ENCODE results near the gene NCEH1.
"Not testable (repeated sequence)": the region's sequence is repeated elsewhere in the genome, so short reads cannot be mapped to it uniquely, and the experiment has no call there.

NCEH1 gene

DNA sequence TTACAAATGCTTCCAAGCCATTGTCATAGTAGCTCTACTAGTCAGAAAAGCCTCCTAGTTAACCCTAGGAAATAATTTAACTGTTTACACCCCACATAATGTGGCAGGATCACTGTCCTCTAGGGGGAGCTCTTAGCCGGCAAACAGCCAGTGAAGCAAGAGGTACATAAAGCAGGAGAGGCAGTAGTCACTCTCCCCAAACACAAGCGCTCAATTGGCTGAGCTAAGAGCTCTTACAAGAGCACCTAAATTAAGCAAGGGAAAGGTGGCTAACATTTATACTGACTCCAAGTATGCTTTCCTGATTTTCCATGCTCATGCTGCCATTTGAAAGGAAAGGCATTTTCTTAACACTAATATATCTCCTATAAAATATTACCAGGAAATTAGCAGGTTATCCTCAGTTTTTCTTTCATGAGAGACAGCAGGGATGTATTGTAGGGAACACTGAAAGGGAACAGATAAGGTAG is 37.6 kb downstream of the NCEH1 start:
- DNase-seq, result peak; percentile 12

- no peak for DNase-seq
These were observed 41.8 kb downstream of the NCEH1 start for GRCh38 chr3:172669021-172669420.

DNA sequence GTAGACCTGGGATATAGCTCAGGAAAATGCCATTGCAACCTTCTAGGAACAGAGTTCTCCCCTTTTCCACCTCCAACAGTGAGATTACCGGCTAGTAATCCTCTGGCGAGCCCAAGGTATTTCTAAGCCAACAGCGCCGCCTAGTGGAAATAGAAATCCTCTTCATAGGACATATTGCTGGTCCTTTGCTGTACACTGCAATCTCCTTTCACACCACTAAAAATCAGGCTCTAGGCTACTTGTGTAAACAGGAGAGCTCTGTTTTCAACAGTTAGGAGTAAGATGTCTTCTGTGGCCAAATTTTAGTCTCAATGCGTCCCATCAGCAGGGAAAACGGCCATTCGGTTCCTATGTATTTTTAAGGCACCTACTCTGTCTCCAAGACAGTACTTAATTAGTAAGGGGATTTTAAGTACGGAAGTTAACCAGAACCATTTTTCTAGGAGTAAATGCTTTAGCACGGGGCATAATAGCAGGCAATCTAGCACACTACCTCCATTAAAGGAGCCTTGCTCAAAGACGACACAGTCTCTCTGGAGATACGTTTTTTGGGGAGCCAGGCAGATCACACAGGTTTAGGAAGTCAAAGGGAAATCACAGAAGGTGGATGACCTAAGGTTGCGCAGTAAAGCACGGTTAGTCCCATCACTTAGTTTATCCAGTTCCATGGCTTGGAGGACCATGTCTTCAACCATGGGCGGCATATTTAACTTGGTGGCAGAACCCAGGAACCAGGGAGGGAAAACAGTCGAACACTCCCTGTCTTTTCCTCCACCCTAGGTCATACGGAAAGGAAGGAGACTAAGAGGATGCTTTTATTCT is 43.8 kb downstream of the NCEH1 start:
- peak; percentile 49 for DNase-seq

DNA sequence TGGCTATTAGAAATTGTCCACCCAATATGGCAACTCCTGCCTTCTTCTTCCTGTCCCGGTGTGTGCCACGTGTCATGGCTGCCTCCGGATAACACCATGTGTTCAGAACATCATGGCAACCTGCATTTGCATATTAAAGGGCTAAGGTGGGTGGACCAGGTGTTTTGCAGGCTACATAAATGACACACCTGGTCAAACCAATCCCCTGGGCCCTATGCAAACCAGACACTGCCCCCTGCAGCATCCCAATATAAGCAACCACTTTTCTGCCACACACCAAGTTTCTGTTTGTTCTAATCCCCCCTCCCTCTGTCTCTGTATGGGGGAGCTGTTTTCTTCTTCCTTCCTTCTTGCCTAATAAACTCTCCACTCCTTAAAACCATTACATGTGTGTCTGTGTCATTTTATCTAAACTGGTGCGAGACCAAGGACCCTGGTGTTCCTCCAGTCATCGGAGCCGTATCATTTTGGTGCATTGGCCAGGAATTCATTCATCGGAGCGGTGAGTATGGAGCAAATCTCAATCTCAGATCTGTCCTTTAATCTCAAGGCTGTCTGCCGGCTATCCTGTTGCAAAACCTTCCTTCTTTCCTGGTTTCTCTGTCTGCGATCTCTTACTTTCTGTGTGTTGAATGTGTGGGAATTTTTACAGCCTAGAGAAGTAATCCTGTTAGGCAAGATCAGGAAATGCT is 44.5 kb downstream of the NCEH1 start:
- no peak for DNase-seq

GRCh38 chr3:172665510-172665909 is 45.4 kb downstream of the NCEH1 start:
- DNase-seq, result not testable (repeated sequence)

DNA sequence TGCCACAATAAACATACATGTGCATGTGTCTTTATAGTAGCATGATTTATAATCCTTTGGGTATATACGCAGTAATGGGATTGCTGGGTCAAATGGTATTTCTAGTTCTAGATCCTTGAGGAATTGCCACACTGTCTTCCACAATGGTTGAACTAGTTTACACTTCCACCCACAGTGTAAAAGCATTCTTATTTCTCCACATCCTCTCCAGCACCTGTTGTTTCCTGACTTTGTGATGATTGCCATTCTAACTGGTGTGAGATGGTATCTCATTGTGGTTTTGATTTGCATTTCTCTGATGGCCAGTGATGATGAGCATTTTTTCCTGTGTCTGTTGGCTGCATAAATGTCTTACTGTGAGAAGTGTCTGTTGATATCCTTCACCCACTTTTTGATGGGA is 50.4 kb downstream of the NCEH1 start:
- not testable (repeated sequence) for DNase-seq

DNA sequence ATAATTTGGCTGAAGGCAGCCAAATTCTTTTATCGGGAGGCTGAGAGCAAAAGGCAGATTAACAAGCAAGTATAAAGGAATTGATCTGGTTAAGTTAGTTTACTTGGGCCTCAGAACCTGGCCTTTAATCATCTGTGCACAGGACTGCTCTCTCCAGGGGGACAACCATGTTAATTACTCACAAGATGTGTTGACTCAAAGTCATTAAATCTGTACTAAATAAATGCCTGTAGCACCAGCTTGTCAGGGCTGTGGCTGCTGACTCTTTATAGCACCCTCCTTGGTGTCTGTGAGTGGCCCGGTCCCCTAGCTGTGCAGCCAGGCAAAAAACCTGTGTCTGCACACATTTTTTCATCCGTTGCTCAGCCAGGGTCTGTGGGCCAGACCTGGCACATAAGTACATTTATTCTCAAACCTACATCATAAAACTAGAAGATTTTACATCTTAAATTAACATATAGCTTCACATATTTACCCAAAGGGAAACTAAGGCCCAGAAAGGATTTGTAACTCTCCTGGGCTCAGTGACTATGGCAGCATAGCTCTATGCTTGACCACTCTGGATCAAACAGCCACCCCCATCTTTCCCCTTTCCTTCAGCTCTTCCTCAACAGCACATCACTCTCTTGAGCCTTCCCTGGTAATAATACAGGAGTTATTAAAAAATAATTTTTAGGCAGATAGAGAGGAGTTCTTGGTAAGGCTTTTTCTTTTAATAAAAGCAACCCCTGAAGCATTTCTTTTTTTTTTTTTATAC is 51.4 kb downstream of the NCEH1 start:
- DNase-seq, result no peak

GRCh38 chr3:172658344-172659245 is 52.3 kb downstream of the NCEH1 start:
- DNase-seq, result no peak

GRCh38 chr3:172656602-172657001 is 54.3 kb downstream of the NCEH1 start:
- DNase-seq, result no peak

DNA sequence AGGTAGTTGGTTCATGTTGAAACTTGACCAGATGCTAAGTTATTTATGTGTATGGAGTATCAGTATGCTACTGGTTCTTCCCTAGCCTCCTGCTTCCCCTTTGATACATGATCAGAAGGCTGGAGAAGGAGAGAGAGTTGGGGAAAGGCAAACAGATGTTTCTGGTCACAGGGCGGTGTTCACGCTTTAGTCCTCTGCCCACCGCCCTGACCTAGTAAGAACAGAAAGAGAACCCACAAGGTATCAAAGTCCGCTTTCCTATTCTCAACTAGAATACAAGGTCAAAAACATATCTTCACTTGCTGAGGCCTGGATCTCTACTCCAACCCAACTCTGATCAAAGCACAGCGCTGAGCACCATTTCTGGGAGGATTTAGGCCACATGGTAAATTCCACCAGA is 55.5 kb downstream of the NCEH1 start:
- no peak for DNase-seq

DNA sequence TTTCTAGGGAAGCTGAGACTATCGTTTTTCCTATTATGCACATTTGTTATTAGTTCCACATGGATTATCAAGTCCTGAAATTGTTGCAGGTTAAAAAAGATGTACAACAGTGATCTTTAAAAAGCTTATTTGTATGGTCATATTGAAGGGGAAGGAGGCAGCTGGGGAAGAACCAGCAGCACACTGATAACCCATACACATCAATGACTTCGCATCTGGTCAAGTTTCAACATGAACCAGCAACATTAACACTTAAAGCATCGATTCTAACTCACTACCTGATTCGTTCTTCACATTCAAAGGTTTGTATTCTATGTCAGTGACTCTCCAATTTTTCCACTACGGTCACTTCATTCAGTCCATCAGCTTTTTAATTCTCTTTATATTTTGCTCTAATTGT is 56.4 kb downstream of the NCEH1 start:
- DNase-seq, result no peak

DNA sequence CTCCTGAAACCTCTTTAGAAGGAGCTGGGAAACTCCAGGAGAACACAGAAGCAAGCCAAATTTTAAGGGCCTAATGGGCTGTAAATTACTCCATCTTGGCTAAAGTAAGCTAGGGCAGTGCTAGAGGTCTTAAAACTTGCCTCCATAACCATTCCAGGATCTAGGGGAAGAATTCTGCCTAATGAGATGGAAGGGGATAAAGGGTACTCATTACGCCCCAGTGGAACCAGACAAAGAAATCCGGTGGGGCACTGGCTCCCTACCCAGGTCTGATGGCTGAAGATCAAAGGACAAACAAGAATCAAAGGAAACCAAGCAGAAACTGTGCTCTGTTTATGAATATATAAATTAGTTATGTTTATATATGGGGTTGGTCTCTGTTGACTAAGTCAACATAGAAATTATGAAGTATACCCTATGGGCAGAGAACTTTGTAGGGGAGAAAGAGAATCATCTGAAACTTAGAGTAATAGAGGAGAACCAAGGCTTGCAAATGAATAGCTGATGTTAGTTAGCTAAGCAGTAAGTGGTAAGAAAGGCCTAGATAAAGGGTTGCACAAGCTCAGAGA is 57.8 kb downstream of the NCEH1 start:
- no peak for DNase-seq

- DNase-seq, result no peak
These were observed 58.8 kb downstream of the NCEH1 start for GRCh38 chr3:172651936-172652625.

DNA sequence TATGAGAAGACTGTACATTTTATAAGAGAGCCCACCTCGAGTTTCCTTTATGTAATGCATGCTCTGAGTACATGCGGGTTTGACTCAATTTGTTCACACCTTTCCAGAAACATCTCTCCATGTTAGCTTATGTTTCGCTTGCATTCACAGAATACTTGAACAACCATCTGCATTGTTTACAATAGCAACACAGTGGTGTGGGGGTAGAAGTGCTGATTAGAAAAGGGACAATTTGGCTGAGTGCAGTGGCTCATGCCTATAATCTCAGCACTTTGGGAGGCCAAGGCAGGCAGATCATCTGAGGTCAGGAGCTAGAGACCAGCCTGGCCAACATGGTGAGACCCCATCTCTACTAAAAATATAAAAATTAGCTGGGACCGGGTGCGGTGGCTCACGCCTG is 60.9 kb downstream of the NCEH1 start:
- no peak for DNase-seq

GRCh38 chr3:172648747-172649146 is 62.1 kb downstream of the NCEH1 start:
- no peak for DNase-seq

GRCh38 chr3:172647823-172648222 is 63.0 kb downstream of the NCEH1 start:
- no peak for DNase-seq

GRCh38 chr3:172647080-172647479 is 63.8 kb downstream of the NCEH1 start:
- no peak for DNase-seq

DNA sequence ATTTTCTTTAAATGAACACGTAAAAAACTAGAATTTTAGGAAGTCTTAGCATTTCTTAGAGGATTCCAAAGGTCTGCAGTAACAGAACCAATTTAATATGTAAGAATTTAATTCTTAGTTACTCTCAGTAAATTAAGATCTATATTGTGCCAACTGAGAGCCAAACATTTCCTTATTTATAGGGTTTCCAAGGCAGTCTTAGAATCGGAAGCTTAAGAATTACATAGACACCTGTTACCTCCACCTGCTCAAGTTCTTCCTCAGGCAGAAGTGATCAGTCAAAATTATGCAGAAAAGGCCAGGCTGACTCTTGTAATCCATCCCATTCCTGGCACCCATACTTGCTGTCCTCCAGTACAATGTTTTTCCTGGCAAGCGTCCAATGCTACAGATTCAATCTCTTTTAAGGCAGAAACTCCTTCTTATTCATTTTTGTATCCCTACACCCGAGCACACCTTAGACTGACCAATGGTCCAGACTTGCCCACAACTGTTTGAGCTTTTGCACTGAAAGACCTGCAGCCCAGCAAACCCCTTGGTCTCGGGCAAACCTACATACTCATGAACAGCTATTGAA is 64.3 kb downstream of the NCEH1 start:
- no peak for DNase-seq

DNA sequence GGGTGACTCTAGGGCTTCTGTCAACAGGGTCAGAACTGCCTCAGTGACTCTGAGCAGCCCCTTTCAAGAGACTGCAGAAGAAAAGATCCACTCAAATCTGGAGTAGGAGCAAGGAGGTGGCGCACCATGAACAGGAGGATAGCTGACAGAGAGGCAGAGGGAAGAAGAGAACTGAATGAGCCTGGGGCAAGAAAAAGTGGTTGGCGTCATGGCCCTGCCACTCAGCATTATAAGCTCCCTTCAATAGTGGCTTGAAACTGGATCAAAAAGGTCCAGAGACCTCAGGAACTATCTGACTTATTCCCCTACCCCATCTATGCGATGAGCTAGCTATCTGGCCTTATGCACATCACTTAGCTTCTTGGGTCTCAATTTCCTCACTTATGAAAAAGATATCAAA is 66.6 kb downstream of the NCEH1 start:
- DNase-seq, result no peak

GRCh38 chr3:172643506-172644179 is 67.2 kb downstream of the NCEH1 start:
- DNase-seq, result no peak

DNA sequence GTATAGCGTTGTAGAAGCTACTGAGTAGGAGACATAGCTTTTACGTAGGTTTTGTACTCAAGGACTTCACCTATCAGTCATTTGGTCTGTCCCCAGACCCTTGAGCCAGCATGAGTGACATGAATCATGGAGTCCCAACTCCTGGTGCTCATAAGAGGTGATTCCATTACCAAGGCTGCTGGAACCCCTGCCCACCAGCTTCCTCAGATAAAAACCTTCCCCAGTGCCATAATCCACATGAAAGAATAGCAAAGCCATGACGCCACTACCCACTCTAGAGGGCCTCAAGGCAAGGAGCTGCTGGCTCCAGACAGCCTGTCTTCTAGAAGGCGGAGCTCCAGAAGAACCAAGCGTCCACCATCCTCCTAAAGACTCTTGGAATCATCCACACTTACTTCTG is 69.6 kb downstream of the NCEH1 start:
- DNase-seq, result no peak
